Measurements from ENCODE around the gene MMP28.

Gene MMP28

GRCh38 chr17:35797918-35798317, 2.5 kb upstream of the MMP28 start:
- DNase-seq, result no peak

GRCh38 chr17:35797370-35797769, 1.9 kb upstream of the MMP28 start:
- no peak for DNase-seq

- no peak for DNase-seq
These were observed 1.5 kb upstream of the MMP28 start for GRCh38 chr17:35796942-35797341.

DNA sequence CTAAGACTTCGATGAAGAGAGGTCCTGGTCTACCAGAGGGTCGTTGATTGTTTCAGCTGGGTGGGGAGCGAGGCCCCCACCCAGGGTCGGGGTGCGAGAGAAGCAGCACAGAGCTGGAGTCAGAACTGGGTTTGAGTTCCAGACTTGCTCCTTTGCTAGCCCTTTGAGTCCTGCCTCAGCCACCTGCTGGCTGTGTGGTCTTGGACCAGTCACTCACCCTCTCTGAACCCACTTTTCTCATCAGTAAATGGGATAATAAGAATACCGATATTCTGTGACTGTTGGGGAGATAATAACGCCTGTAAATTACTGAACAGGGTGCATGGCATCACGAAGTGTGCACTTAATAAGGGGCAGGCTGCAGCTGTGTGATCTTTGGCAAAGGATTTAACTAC, 427 bp upstream of the MMP28 start:
- no peak for DNase-seq

- DNase-seq, result no peak
These were observed 2.2 kb downstream of the MMP28 start for GRCh38 chr17:35793257-35793656.

GRCh38 chr17:35791681-35792350, 3.6 kb downstream of the MMP28 start:
- no peak for DNase-seq

DNA sequence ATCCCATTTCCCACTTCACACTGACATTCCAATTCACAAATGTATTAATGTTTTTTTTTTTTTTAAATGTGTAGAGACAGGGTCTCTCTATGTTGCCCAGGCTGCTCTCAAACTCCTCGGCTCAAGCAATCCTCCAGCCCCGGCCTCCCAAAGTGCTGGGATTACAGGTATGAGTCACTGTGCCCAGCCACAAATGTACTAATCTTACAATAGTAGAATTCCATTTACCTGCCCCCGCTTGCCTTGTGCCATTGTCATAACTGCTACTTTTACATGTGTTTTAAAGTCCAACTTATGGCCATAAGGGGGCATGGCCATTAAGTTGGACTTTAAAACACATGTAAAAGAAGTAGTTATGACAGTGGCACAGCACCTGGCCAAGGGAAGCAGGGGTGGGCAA, 4.6 kb downstream of the MMP28 start:
- no peak for DNase-seq

DNA sequence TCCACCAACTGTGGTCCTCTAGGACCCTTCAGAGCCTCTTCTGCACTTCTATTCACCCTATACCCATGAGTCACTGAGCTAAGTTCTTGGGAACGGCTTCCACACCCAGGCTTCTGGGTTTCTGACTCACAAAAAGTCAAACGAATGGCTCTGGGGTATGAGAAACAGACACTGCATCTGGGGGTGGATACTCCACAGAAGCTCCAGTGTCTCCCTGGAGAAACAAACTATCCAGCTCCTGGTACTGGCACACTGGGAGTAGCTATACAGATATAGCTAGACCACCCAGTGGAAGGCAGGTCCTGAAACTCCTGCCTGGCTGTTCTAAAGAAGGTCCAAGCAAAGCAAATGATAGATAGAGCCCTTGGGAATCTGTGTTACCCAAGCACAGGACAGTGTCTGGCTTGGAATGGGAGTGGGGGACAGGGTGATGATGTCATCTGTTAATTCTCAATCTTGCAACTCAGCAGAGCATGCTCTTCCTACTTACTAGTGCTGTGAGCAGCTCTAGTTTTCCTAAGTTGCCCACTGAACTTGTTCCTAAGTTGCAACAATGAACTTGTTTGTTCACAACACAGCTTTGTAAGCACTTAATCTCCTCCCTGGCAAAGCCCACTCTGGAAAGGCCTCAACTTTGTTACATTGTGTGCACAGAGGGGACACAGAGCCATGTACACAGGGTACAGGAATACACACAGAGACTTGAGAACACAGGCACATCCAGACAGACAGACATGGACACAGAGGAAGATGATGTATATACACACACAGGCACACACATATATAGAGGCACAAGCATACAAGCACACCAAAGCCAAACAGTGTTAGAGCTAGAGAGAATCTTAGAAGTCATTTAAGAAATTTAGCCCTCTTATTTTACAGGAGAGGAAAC, 6.7 kb downstream of the MMP28 start:
- DNase-seq, result no peak

DNA sequence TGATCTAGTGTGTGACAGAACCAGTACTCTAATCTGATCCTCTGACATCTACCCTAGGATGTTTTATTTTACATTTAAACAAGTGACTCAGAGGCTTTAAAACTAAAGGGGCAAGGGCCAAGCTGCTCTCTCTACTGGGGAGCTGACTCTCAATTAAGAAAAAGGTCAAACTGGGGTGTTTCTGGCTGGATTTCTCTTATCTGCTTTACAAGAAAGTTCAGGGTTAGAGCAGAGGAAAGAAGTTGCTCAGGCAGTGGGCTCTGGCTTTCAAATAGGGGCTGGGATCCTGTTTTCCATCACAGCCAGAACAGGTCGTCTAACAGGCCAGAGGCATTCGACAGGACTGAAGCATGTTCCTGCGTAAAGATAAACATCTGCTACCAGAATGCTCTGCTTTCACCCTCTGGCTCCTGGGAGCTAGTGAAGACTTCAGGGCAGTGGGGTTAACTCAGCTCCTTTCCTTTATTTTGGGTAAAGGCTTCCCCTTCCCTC, 8.5 kb downstream of the MMP28 start:
- no peak for DNase-seq

- DNase-seq, result no peak
These were observed 10.5 kb downstream of the MMP28 start for GRCh38 chr17:35784895-35785294.

GRCh38 chr17:35780950-35781349, 14.5 kb downstream of the MMP28 start:
- DNase-seq, result no peak

- DNase-seq, result no peak
These were observed 16.7 kb downstream of the MMP28 start for GRCh38 chr17:35778641-35779196.

GRCh38 chr17:35775583-35775982, 19.9 kb downstream of the MMP28 start:
- no peak for DNase-seq

GRCh38 chr17:35775039-35775438, 20.4 kb downstream of the MMP28 start:
- no peak for DNase-seq

- DNase-seq, result no peak
These were observed 20.9 kb downstream of the MMP28 start for GRCh38 chr17:35774499-35774898.

DNA sequence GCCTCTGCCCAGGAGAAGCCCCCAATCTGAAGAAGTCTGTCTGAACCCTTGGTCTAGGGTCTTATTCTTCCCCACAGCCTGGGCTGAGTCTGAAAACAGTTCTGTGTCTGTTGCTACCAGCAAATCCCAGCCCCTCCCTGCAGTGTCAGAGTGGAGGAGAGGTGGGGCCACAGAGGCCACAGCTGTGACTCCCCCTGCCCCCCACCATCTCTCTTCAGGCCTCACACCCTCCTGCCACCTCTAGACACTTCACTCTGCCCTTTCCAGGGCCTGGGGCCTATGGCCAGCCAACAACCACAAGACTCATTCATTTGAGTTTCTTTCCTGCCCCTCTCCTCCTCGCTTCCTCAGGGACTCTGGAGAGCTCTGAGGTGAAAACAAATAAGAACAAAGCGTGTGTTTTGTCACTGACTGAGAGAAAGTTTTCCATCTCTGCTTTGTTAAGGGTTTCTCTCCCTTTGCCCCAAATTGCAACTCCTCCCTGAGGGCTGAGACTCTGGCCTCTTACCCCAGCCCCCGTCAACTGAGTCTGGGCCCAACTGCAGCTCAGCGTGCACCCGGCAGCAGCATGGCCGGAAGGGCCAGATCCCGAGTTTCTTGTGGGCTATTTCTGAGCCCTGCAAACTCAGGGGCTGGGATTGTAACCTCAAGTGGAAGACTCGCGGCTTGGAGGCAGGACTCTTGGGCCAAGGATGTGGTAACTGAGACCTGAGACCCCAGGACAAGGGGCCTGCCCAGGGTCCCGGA, 21.6 kb downstream of the MMP28 start:
- no peak for DNase-seq

DNA sequence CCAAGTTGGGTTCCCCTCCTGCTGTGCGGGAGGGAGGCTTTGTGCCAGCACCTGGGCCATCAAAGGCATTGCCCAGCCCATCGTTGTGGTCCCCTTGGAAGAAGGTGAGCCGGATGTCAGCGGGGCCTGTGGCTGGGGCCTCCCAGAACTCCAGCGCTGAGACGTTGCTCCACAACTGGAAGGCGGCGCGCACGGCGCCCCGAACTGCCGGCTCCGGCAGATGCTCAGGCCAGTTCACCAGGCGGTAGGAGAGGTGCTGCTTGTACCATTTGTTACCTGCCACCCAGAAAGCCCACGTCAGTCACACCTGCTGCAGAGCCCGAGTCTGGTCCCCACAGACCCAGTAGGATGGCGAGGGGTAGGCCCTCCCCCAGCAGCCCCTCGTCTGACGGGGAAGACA, 22.3 kb downstream of the MMP28 start:
- DNase-seq, result no peak

DNA sequence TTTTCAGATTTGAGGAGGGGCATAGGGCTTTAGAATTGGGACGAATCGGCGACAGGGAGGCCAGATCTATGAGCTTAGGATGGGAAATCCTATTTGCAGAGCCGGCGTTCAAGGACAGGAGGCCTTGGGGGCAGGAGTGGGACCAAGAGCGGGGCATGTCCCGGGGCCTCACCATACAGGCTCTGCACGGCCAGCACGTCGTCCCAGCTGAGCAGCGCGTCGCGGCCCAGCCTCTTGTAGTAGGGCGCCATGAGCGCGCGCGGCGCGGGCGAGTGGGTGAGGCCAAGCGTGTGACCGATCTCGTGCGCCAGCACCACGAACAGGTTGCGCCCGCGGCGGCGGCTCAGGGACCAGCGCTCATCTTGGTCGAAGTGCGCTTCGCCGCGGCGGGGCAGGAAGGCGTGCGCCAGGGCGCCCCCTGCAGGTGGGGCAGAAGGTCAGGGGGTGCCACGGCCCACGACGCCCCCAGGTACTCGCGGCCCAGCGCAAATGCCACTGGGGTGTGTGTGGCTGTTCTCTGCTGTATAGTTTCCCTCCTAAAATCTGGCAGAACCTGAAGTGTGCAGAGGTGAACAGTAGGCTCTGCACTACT, 25.4 kb downstream of the MMP28 start:
- DNase-seq, result no peak

GRCh38 chr17:35768797-35769196, 26.6 kb downstream of the MMP28 start:
- no peak for DNase-seq

DNA sequence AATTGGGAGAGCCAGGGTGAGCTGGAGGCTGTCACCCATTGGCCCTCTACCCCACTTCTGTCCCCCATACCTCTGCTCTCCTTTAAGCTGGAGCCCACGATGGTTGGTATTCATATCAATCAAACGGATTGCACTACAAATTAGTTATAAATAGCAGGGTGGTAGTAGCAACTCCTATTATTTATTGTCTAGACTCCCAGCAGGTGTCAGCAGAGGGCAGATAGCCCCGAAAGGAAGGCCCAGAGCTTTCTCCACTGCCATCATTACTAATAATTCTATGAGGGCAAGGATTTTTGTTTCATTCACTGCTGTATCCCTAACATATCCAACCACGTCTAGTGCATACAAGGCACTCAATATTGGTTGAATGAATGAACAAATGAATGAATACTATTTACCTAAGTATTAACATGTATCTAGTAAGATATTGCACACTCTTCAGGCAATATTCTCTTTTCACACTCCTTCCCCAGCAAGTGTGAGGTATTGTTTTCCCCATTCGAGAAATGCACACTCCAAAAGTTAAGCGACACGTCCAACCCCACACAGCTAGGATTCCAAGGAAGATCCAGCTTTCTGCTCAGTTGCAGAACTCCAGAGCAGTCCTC, 28.4 kb downstream of the MMP28 start:
- DNase-seq, result peak; percentile 72

GRCh38 chr17:35766489-35766877, 29.0 kb downstream of the MMP28 start:
- DNase-seq, result no peak

DNA sequence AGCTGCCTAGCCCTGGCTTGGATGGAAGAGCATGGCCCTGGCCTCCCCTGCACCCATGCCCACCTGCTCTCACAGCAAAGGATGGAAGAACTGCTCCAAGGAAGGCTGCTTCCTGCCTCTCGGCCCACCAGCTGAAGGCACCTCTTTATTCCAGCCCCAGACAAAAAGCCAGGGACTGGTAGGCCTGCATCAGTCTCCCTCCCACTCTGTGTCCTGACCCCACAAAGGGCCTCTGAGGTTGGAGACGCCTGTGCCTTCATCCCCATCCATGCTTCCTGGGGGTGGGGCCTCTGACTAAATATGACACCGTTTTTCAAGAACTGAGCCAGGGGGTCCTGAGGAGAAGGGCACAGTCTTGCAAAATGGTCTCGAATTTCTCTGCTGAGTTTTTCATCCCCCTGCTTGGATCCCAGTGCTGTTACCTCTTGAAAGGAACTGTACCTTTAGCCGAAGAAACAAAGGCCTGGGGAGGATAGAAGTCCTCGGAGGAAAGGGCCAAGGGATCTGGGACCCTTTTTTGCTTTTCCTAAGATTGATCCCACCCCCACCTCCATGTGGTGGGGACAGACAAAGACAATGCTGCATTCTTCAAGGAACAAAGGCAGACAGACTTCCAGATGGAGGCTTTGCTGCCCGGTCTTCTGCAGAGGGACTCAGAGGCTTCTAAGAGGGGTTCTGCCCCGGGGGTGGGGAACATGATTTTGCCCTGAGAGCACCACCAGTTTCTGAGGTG, 29.5 kb downstream of the MMP28 start:
- DNase-seq, result no peak

All from AML-193 (cell line).